T-helper 2 cell treated with Interferon-gamma antibody and Interleukin-4, amounts not matched to agents 5 μg/mL and 100 μg/mL, for 36 hours (primary cell): ENCODE data around the gene TRMT112.
A peak's percentile ranks its signal among the peaks of the same experiment; 100 is the strongest.

Experiments
- DNase-seq: peaks from one replicate; pipeline ENCODE4 v3.0.0; 2021; ENCODE audit warnings: low spot score
- H3K27ac Mint-ChIP-seq: one replicate; pipeline ENCODE4 v1.8.0; 2021; ENCODE audit warnings: mild to moderate bottlenecking, mixed read lengths
- H3K27me3 Mint-ChIP-seq: one replicate; pipeline ENCODE4 v1.8.0; 2021; ENCODE audit warnings: low read depth, mixed read lengths
- H3K36me3 Mint-ChIP-seq: one replicate; pipeline ENCODE4 v1.8.0; 2021; ENCODE audit warnings: low read depth, mixed read lengths
- H3K4me1 Mint-ChIP-seq: one replicate; pipeline ENCODE4 v1.8.0; 2021; ENCODE audit warnings: low read depth, mixed read lengths
- H3K4me3 Mint-ChIP-seq: one replicate; pipeline ENCODE4 v1.8.0; 2022; ENCODE audit warnings: mild to moderate bottlenecking, moderate library complexity, mixed read lengths
- H3K9me3 Mint-ChIP-seq: one replicate; pipeline ENCODE4 v1.8.0; 2021; ENCODE audit warnings: mixed read lengths

Gene TRMT112

GRCh38 chr11:64304316-64305072, 12.9 kb downstream of the TRMT112 start:
- Mint-ChIP-seq H3K4me3 (peak overlapping the region; percentile 87), H3K9me3 (no peaks in the 10 kb centered on the region), H3K27me3 (peaks cover 20% of the 10 kb centered on the region), H3K27ac (peak overlapping the region; percentile 94), H3K4me1 (peaks cover 24% of the 10 kb centered on the region), H3K36me3 (peaks cover 11% of the 10 kb centered on the region)
- peak; percentile 92 for DNase-seq

GRCh38 chr11:64304032-64304315, 13.4 kb downstream of the TRMT112 start:
- Mint-ChIP-seq H3K9me3 (no peaks in the 10 kb centered on the region), H3K4me1 (peaks cover 24% of the 10 kb centered on the region), H3K4me3 (peak overlapping the region; percentile 87), H3K27ac (peak overlapping the region; percentile 94), H3K36me3 (peaks cover 11% of the 10 kb centered on the region), H3K27me3 (peaks cover 21% of the 10 kb centered on the region)
- DNase-seq = no peak

GRCh38 chr11:64303109-64304031, 14.0 kb downstream of the TRMT112 start:
- Mint-ChIP-seq H3K4me1 (peaks cover 24% of the 10 kb centered on the region), H3K27me3 (peaks cover 27% of the 10 kb centered on the region), H3K4me3 (peak overlapping the region; percentile 87), H3K9me3 (no peaks in the 10 kb centered on the region), H3K27ac (no peak overlapping the region), H3K36me3 (peaks cover 11% of the 10 kb centered on the region)
- no peak for DNase-seq

- peak within 1 kb of the TSS; percentile 41 for H3K27ac Mint-ChIP-seq
Measured at GRCh38 chr11:64299847-64300648, 17.3 kb downstream of the TRMT112 start, which contains the start of gene CATSPERZ. TSS of gene CATSPERZ (plus strand) at chr11:64300358. CDS start at chr11:64300411, 53 bp downstream.

GRCh38 chr11:64298966-64299846, 18.2 kb downstream of the TRMT112 start:
- H3K27me3 Mint-ChIP-seq = peaks cover 69% of the 10 kb centered on the region
- H3K4me1 Mint-ChIP-seq = peaks cover 18% of the 10 kb centered on the region
- peak overlapping the region; percentile 55 for H3K4me3 Mint-ChIP-seq
- no peak for DNase-seq
- peak overlapping the region; percentile 41 for H3K27ac Mint-ChIP-seq
- no peaks in the 10 kb centered on the region for H3K9me3 Mint-ChIP-seq
- H3K36me3 Mint-ChIP-seq = no peaks in the 10 kb centered on the region

More at GRCh38 chr11:64299847-64300648, 17.3 kb downstream of the TRMT112 start, which contains the start of gene CATSPERZ:
- H3K9me3 Mint-ChIP-seq = no peaks in the 10 kb centered on the region
- DNase-seq = no peak
- H3K4me1 Mint-ChIP-seq = peaks cover 20% of the 10 kb centered on the region
- H3K36me3 Mint-ChIP-seq = no peaks in the 10 kb centered on the region
- H3K27me3 Mint-ChIP-seq = peaks cover 61% of the 10 kb centered on the region
- H3K4me3 Mint-ChIP-seq = peak within 1 kb of the TSS; percentile 69

GRCh38 chr11:64297699-64298358, 19.5 kb downstream of the TRMT112 start:
- H3K27me3 Mint-ChIP-seq = peaks cover 82% of the 10 kb centered on the region
- no peaks in the 10 kb centered on the region for H3K9me3 Mint-ChIP-seq
- no peak overlapping the region for H3K27ac Mint-ChIP-seq
- no peak for DNase-seq
- H3K4me3 Mint-ChIP-seq = no peak overlapping the region
- H3K4me1 Mint-ChIP-seq = peaks cover 11% of the 10 kb centered on the region
- H3K36me3 Mint-ChIP-seq = no peaks in the 10 kb centered on the region

GRCh38 chr11:64296830-64297698, 20.3 kb downstream of the TRMT112 start:
- H3K27me3 Mint-ChIP-seq = peaks cover 86% of the 10 kb centered on the region
- H3K27ac Mint-ChIP-seq = no peak overlapping the region
- no peak for DNase-seq
- H3K9me3 Mint-ChIP-seq = no peaks in the 10 kb centered on the region
- H3K4me1 Mint-ChIP-seq = peaks cover 13% of the 10 kb centered on the region
- H3K36me3 Mint-ChIP-seq = no peaks in the 10 kb centered on the region
- no peak overlapping the region for H3K4me3 Mint-ChIP-seq

GRCh38 chr11:64296236-64296635, 21.1 kb downstream of the TRMT112 start:
- H3K36me3 Mint-ChIP-seq = no peaks in the 10 kb centered on the region
- DNase-seq = no peak
- no peak overlapping the region for H3K27ac Mint-ChIP-seq
- peaks cover 13% of the 10 kb centered on the region for H3K4me1 Mint-ChIP-seq
- H3K9me3 Mint-ChIP-seq = no peaks in the 10 kb centered on the region
- peaks cover 82% of the 10 kb centered on the region for H3K27me3 Mint-ChIP-seq
- H3K4me3 Mint-ChIP-seq = no peak overlapping the region

- Mint-ChIP-seq H3K36me3 (no peaks in the 10 kb centered on the region), H3K4me3 (no peak overlapping the region)
Measured at GRCh38 chr11:64295760-64296159, 21.6 kb downstream of the TRMT112 start.

GRCh38 chr11:64294774-64295173, 22.6 kb downstream of the TRMT112 start:
- Mint-ChIP-seq H3K27ac (no peak overlapping the region), H3K27me3 (peaks cover 80% of the 10 kb centered on the region), H3K9me3 (no peaks in the 10 kb centered on the region), H3K4me1 (peaks cover 7% of the 10 kb centered on the region), H3K36me3 (no peaks in the 10 kb centered on the region), H3K4me3 (no peak overlapping the region)
- no peak for DNase-seq

More at GRCh38 chr11:64295760-64296159, 21.6 kb downstream of the TRMT112 start:
- H3K4me1 Mint-ChIP-seq = peaks cover 11% of the 10 kb centered on the region
- peaks cover 83% of the 10 kb centered on the region for H3K27me3 Mint-ChIP-seq
- H3K27ac Mint-ChIP-seq = no peak overlapping the region
- no peaks in the 10 kb centered on the region for H3K9me3 Mint-ChIP-seq
- DNase-seq = no peak

GRCh38 chr11:64292460-64293254, 24.7 kb downstream of the TRMT112 start:
- Mint-ChIP-seq H3K4me3 (peak overlapping the region; percentile 47), H3K36me3 (no peaks in the 10 kb centered on the region), H3K27me3 (peaks cover 67% of the 10 kb centered on the region), H3K4me1 (peaks cover 4% of the 10 kb centered on the region), H3K27ac (peak overlapping the region; percentile 26), H3K9me3 (no peaks in the 10 kb centered on the region)
- no peak for DNase-seq
